GM06990 (cell line): ENCODE data around the gene CDRT4.

Experiments
- DNase-seq: peaks from one replicate; pipeline ENCODE4 v3.0.0-alpha.2; 2011; ENCODE audit not compliant: insufficient read length; ENCODE audit errors: extremely low read depth
- H3K27me3 ChIP-seq: replicated peaks from 2 replicates; pipeline ENCODE4 v1.6.0; 2011; ENCODE audit warnings: low read length; ENCODE audit not compliant: control insufficient read depth, insufficient read depth
- H3K36me3 ChIP-seq: 2 replicates; pipeline ENCODE4 v1.5.1; 2011; ENCODE audit warnings: low read length; ENCODE audit not compliant: control insufficient read depth, insufficient read depth
- H3K4me3 ChIP-seq: replicated peaks from 2 replicates; pipeline ENCODE4 v1.5.1; 2011; ENCODE audit warnings: low read depth, mild to moderate bottlenecking, control low read depth, low read length
- TF ChIP-seq, protein P1 (sequence below): IDR thresholded peaks from 2 replicates; pipeline ENCODE4 v1.5.1; 2011; ENCODE audit warnings: low read length, control low read depth, mild to moderate bottlenecking, inconsistent platforms; ENCODE audit not compliant: insufficient read depth, poor library complexity, severe bottlenecking

CDRT4 gene

DNA sequence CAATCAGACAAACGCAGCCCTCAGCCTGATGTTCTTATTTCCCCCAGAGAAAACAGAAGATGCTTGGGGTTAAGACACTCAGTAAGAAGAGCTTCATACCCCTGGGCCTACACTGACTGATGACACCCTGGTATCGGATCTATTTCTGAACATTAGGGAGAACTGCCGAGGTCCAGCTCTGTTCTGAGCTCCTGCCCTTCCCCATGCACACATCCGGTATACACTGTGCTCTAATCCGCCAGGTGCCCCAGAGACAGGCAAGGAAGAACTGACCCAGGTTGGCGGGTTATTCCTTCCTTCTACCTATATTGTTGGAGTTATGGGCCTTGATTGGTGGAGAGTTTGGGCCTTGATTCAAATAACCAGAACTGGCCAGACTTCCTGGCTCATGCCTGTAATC, 68.0 kb downstream of the CDRT4 start:
- no peak for DNase-seq
- Histone ChIP-seq H3K4me3 (no peak overlapping the region), H3K36me3 (no peaks in the 10 kb centered on the region), H3K27me3 (no peaks in the 10 kb centered on the region; the same call in 1 of the 2 replicates)
- TF ChIP-seq, protein P1, sequence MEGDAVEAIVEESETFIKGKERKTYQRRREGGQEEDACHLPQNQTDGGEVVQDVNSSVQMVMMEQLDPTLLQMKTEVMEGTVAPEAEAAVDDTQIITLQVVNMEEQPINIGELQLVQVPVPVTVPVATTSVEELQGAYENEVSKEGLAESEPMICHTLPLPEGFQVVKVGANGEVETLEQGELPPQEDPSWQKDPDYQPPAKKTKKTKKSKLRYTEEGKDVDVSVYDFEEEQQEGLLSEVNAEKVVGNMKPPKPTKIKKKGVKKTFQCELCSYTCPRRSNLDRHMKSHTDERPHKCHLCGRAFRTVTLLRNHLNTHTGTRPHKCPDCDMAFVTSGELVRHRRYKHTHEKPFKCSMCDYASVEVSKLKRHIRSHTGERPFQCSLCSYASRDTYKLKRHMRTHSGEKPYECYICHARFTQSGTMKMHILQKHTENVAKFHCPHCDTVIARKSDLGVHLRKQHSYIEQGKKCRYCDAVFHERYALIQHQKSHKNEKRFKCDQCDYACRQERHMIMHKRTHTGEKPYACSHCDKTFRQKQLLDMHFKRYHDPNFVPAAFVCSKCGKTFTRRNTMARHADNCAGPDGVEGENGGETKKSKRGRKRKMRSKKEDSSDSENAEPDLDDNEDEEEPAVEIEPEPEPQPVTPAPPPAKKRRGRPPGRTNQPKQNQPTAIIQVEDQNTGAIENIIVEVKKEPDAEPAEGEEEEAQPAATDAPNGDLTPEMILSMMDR = no peak

DNA sequence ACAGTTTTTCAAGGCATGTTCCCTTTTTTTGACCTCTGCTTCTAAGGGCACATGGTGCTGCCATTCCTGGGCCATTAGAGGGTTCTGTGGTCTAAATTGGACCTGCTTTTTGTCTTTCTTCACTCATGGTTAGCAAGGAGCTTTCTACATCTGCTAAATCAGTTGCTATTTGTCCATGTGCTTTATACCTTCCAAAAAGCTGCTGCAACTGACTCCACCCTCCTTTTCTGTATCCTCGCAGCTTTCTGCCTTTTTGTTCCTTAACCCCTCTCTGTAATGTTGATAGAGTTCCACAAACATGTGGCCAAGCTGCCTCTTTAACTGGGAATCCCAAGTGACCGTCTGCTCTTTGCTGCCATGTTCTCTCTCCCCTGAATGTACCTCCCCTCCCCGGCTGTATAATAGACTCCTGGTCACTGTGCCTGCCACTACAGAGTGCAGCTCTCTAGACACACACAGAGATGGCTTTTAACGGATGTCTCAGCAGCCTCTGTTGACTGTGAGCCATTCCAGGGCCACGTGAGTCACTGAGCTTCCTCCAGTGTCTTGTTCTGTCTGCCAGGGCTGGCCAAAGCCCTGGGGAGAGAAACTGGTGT, 68.6 kb downstream of the CDRT4 start:
- H3K36me3 ChIP-seq = no peaks in the 10 kb centered on the region
- no peak for DNase-seq
- H3K27me3 ChIP-seq = no peaks in the 10 kb centered on the region
- no peak overlapping the region for H3K4me3 ChIP-seq
- TF ChIP-seq, protein P1 = no peak

DNA sequence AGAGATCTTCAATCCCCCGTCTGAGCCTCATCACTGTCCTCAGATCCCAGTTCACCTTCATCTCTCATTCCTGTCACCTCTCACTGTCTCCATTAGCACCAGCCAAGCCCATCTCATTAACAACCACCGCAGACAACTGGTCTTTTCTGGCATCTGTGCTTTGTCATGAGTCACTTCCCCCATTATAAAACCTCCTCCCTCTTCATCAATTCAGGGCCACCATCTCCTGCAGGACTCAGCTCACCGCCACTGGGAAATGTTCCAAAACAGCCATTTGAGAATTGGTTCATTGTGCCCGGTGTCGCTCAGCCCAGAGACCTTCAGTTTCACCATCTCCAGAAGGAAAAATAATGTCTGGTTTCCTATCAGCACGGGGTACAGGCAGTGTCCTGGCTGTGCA, 69.1 kb downstream of the CDRT4 start:
- Histone ChIP-seq H3K27me3 (no peaks in the 10 kb centered on the region), H3K36me3 (no peaks in the 10 kb centered on the region), H3K4me3 (no peak overlapping the region)
- no peak for DNase-seq
- TF ChIP-seq, protein P1 = no peak

DNA sequence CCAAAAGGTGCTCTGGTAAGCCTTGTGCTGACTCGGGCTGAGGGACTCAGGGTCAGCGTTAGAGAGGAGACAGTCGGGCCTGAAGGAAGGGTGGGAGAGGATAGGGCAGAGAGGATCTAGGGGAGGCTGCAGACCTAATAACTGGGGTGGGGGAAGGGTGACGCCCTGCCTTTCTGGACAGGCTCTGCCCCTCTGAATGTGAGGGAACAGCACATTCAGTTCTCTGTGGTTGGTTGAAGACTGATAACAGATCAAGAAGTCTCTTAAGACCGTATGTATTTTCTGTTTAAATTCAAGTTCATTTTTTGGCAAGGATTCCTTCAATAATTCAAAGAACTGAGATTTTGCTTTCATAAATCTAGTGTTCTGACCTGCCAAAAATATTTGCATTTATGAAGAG, 69.8 kb downstream of the CDRT4 start:
- Histone ChIP-seq H3K4me3 (no peak overlapping the region), H3K27me3 (no peaks in the 10 kb centered on the region), H3K36me3 (no peaks in the 10 kb centered on the region)
- DNase-seq = no peak
- TF ChIP-seq, protein P1 = no peak

DNA sequence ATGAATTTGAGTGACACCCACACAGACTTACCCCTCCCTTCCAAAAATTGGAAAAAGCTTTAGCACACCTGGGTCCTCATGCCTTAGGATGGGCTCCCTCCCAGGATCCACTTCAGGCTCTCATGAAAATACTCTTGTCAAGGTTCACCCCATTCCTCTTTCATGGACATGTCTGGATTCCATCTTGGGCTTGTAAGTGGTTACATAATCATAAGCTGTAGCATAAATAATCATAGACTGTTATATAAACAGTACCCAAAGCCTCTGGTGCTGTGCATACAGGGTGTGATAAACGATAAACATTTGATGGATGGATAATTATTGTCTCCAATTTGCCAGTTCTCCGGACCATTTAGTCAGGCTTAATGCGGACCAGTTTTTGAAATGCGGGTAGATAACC, 72.3 kb downstream of the CDRT4 start:
- Histone ChIP-seq H3K4me3 (no peak overlapping the region), H3K36me3 (no peaks in the 10 kb centered on the region), H3K27me3 (no peaks in the 10 kb centered on the region)
- TF ChIP-seq, protein P1 = no peak
- no peak for DNase-seq

DNA sequence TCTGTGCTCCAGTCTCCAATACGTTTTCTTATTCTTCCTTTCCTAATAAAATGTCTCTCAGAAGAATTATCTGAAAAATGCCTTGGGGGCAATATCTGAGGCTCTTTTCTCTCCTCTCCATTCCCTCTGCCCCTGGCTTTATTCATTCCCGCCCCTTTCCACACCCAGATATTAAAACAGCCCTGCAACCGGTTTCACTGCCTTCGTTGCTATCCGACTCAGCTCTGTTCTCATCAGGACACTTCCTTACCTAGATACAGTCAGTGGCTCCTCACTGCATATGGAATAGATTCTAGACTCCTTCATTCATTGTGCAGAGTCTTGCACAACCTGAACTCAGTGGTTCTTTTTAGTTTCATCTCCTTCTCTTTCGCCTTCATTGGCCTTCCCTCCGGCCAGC, 74.0 kb downstream of the CDRT4 start:
- H3K36me3 ChIP-seq = no peaks in the 10 kb centered on the region
- no peak overlapping the region for H3K4me3 ChIP-seq
- no peak for DNase-seq
- no peaks in the 10 kb centered on the region for H3K27me3 ChIP-seq
- TF ChIP-seq, protein P1 = no peak
